Measurements from ENCODE around the gene PLEKHG3.

DNA sequence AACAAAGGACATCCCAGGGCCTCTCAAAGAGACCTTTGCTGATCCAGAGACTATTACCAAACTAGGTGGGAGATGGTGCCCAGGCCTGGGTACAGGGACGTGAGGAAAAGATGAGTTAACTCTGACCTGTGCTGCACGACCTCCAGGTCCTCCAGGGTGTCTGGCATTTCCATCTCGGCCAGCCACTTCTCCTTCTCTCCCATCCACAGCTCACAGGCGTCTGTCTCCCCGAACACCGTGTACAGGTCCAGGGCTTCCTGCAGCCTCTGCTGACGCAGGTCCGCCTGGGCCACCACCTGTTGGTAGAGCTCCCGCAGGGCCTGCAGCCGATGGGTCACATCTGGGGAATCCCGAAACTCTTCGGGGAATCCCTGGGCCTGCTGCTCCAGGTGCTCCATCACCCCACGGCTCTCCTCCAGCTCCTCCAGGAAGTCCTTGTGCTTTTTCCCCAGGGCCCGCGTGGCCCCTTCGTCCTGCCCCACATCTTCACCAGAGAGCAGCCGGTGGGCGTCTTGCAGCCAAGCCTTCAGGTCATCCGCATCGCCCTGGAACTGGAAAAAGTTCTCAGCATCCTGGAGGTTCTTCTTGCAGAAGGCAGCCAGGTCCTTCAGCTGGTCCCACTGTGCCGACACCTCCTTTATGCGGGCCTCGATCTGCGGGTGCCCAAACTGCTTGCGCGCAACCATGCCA lies 88.8 kb downstream of the PLEKHG3 start:
- TF ChIP-seq CBFB (CRISPR knock-in tag; IDR thresholded peaks at IDR 0.05; ENCODE audit: low read depth) (no peak), CTCF (IDR thresholded peaks at IDR 0.05) (no peak), NR2C2 (CRISPR knock-in tag; IDR thresholded peaks at IDR 0.05) (no peak), ATF1 (CRISPR knock-in tag; IDR thresholded peaks at IDR 0.05) (no peak), ZNF396 (CRISPR knock-in tag; IDR thresholded peaks at IDR 0.05; ENCODE audit: borderline replicate concordance) (no peak)

Measured in WTC11 (cell line).